ENCODE results near the gene PHYHD1. TPM values are rescaled to one million over a fixed set of nuclear protein-coding genes. Genes with fewer than 3 reads are reported as not detected.

PHYHD1 gene
- polyA plus RNA-seq, 1 of the 3 experiments (the other 2 are of a cell fraction), result not detected

DNA sequence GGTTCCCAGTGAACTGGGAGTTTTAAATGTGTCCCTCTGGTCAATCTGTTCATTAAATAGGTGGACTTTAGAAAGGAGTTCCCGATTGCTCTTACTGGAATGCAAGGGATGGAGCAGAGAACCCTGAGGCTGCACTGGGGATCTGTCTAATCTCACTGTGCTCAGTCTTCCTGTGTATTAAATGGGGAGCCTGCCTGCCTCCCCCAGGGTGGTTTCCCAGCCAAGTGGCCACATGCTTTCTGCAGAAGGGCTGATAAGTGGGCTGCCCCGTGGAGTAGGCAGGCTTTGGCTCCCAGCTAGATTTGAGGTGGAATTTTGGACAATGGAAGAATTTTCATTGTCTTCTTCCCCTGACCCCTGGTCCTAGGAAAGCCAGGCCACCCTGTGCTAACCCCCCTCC, 14.0 kb upstream of the PHYHD1 start:
- ChIA-PET POLR2A (no interaction called here), CTCF (no interaction called here)
- Histone ChIP-seq H3K4me2 (no peak overlapping the region), H3K4me1 (ENCODE audit: control insufficient read depth in 1 of 2, insufficient read depth in 2 of 2, low read depth in 1 of 2, low read length in 1 of 2) (peaks cover 9 to 16% of the 10 kb centered on the region in 2 experiments; a peak in 3 of 4 replicates), H2AFZ (ENCODE audit: low read depth) (no peak overlapping the region), H3F3A (replicated peaks; ENCODE audit: insufficient read depth) (peaks cover 14% of the 10 kb centered on the region), H3K27me3 (ENCODE audit: insufficient read depth) (no peaks in the 10 kb centered on the region), H3K27ac (ENCODE audit: low read depth in 2 of 2, low read length in 1 of 2) (no peak overlapping the region), H4K20me1 (ENCODE audit: insufficient read depth) (no peaks in the 10 kb centered on the region), H3K79me2 (ENCODE audit: insufficient read depth) (peaks cover 45% of the 10 kb centered on the region; the same call in 1 of the 2 replicates), H3K9me3 (no peaks in the 10 kb centered on the region), H3K36me3 (replicated peaks in 1 of 2; ENCODE audit: control insufficient read depth in 1 of 2, insufficient read depth in 2 of 2, low read length in 1 of 2) (peaks cover 13 to 29% of the 10 kb centered on the region in 2 experiments), H3K9me2 (no peaks in the 10 kb centered on the region), H3K4me3 (ENCODE audit: low read depth in 2 of 2, low read length in 1 of 2) (no peak overlapping the region), H3K9ac (no peak overlapping the region)
- no peak for DNase-seq
- 63% methylated on average over 2 of the region's 2 CpGs for WGBS (ENCODE audit: low lambda C conversion rate)
- TF ChIP-seq CTCF (IDR thresholded peaks at IDR 0.05) (no peak), FOXJ3 (CRISPR knock-in tag; IDR thresholded peaks at IDR 0.05) (no peak), USF2 (IDR thresholded peaks at IDR 0.05; ENCODE audit: borderline replicate concordance, low read depth, low read length) (no peak), POLR2AphosphoS5 (IDR thresholded peaks at IDR 0.05; ENCODE audit: low read depth, low read length) (no peak), RCOR1 (IDR thresholded peaks at IDR 0.05; ENCODE audit: low read length) (no peak), RFX5 (IDR thresholded peaks at IDR 0.05; ENCODE audit: low read length) (no peak), TEAD4 (IDR thresholded peaks at IDR 0.05; ENCODE audit: borderline replicate concordance, insufficient read depth) (no peak), MXI1 (IDR thresholded peaks at IDR 0.05; ENCODE audit: low read depth, low read length) (no peak), EP300 (IDR thresholded peaks at IDR 0.05; ENCODE audit: borderline replicate concordance in 1 of 2, low read depth in 1 of 2, low read length in 1 of 2) (no peak), MEF2A (IDR thresholded peaks at IDR 0.05; ENCODE audit: borderline replicate concordance, low read depth) (no peak), FOSL2 (IDR thresholded peaks at IDR 0.05; ENCODE audit: borderline replicate concordance, low read depth) (no peak), IRF3 (IDR thresholded peaks at IDR 0.05; ENCODE audit: low read depth, low read length) (no peak), RAD21 (IDR thresholded peaks at IDR 0.05; ENCODE audit: low read length) (no peak), NFIC (IDR thresholded peaks at IDR 0.05; ENCODE audit: borderline replicate concordance) (no peak), JUND (IDR thresholded peaks at IDR 0.05) (no peak), NRF1 (IDR thresholded peaks at IDR 0.05; ENCODE audit: low read depth, low read length) (no peak), TAF1 (IDR thresholded peaks at IDR 0.05; ENCODE audit: borderline replicate concordance, low read depth, low read length) (no peak)
- TF ChIP-seq, protein P1, sequence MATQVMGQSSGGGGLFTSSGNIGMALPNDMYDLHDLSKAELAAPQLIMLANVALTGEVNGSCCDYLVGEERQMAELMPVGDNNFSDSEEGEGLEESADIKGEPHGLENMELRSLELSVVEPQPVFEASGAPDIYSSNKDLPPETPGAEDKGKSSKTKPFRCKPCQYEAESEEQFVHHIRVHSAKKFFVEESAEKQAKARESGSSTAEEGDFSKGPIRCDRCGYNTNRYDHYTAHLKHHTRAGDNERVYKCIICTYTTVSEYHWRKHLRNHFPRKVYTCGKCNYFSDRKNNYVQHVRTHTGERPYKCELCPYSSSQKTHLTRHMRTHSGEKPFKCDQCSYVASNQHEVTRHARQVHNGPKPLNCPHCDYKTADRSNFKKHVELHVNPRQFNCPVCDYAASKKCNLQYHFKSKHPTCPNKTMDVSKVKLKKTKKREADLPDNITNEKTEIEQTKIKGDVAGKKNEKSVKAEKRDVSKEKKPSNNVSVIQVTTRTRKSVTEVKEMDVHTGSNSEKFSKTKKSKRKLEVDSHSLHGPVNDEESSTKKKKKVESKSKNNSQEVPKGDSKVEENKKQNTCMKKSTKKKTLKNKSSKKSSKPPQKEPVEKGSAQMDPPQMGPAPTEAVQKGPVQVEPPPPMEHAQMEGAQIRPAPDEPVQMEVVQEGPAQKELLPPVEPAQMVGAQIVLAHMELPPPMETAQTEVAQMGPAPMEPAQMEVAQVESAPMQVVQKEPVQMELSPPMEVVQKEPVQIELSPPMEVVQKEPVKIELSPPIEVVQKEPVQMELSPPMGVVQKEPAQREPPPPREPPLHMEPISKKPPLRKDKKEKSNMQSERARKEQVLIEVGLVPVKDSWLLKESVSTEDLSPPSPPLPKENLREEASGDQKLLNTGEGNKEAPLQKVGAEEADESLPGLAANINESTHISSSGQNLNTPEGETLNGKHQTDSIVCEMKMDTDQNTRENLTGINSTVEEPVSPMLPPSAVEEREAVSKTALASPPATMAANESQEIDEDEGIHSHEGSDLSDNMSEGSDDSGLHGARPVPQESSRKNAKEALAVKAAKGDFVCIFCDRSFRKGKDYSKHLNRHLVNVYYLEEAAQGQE (IDR thresholded peaks at IDR 0.05; ENCODE audit: low read depth, low read length), result no peak

Measured in SK-N-SH (cell line).